Measurements from ENCODE around the gene TCEAL7.
"Not testable (repeated sequence)": the region's sequence is repeated elsewhere in the genome, so short reads cannot be mapped to it uniquely, and the experiment has no call there.

Gene TCEAL7, protein sequence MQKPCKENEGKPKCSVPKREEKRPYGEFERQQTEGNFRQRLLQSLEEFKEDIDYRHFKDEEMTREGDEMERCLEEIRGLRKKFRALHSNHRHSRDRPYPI

DNA sequence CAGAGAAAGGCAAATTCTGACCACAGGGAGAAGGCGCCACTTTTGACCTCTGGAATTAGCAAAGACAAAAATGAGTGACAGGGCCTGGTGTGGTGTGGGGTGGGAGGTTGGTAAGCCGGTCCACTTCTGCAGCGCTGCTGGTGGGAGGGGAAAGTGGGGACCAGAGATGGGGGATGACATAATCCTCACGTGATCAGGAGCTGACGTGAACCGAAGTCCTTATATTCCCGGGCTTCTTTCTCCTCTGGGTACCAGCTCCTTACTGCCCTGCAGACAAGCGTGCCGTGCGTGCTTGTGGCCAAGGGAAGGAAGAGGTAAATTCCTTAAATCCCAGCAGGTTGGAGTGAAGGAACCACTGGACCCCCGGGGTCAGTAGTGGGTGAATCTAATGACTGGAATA lies at the start of gene TCEAL7:
TSS of gene TCEAL7 (plus strand) at position 249 of the 400 bp plus-strand sequence. CDS start 1,165 bp downstream, outside the sequence.
- DNase-seq: no peak

DNA sequence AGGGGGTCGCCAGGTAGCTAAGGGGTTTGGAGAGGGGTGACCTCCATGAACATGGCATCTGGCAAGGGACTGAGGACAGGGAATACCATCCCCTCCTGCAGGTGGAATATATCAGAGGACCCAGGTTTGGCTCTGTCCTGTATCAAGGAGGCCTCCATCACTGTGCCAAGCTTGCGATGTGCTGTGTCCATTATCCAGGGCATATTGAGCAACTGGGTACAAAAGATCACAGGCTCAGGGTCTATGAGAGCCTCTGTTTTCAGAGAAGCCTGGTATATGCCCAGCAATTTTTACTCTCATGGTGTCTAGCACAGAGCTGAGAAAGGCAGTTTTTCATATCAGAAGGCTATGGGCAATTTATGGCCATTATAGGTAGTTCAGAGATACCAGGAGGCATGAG lies 36.9 kb upstream of the TCEAL7 start:
- no peak for DNase-seq

DNA sequence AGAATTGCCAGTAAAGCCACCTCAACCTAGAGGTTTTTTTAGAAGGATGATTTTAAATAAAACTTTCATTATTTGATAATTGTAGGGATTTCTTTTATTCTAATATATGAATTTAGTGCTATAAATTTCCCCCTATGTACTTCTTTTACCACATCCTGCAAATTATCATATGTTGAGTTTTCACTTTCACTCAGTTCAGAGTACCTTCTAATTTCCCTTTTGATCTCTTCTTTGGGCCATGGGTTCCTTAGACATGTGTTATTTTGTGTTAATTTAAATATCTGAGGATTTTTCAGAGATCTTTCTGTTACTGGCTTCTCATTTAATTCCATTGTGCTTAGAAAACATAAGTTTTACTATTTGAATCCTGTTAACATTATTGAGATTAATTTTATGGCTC lies 25.3 kb upstream of the TCEAL7 start:
- DNase-seq: no peak

GRCh38 chrX:103305666-103306065 lies 24.4 kb upstream of the TCEAL7 start:
- DNase-seq: not testable (repeated sequence)

DNA sequence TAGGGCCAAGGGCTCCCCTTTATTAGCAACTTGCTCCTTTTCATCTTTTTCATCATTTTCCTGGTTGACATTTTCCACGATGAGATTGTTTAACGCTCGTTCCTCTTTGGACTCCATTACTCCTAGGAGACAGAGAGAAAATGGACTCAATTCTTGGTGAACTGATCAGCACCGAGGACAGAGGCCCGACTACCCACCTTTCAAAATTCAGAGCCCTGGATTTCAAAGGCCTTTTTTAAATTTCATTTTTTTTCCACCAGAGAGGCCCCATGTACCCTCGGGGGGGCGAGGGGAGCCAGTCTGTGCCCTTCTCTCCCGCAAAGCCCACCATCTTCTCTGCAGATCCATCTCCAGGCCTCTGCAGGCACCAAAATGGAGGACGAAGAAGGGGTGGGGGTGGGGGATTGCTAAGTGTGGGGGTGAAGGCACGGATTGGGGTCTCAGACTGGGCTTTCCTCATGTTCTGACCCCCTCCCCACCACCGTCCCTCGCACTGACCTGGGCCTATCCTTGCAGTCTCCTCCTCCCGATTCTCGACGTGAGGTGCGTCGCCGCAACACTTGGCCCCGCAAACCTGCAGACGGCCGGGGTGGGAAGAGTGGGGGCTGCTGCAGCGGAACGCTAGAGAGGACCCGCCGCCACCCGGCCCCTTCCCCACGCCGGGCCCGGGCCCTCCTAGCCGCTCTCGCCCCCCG lies 20.0 kb upstream of the TCEAL7 start:
- DNase-seq: no peak

DNA sequence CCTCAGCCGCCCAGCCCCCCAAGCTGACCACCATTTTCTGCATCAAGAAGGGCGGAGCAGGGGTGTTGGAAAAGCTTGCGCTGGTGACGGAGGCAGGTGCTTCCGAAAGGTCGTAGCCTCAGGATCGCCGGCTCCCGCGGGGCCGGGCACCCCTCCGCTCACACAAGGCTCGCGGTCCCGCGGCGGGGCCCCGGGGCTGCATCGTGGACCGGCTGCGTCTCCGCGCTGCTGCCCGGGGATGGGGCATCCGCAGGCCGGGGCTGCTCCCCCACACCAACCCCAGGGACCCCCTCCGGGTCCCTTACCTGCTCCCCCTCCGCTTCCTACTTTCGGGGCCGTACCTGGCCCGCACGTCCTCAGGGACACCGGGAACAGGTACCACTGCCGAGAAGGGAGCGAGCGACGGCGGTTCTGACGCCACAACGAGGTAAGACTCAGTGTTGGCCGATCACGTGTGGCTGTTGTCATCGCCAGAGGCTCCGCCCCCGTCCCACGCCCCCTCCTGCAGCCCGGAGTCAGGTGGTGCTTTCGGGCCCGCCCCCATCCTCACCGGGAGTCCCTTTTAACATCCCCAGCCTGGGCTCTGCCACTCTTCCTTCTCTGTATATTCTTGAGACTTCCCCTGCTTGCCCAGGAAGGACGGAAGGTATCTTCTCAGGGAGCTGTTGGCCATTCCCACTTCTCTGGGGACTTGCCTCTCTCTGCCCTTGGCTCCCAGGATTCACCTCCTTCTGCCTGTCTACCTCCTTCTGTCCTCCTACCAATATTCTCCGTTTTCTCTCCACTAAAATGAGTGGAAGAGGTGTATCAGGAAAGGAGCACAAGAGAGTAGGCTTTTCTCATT lies 19.3 kb upstream of the TCEAL7 start, which contains the start of gene BEX2:
TSS of gene BEX2 (minus strand) at position 436 of the 844 bp plus-strand sequence. CDS start 1,014 bp downstream, outside the sequence.
- peak; percentile 82 to 85 for DNase-seq

DNA sequence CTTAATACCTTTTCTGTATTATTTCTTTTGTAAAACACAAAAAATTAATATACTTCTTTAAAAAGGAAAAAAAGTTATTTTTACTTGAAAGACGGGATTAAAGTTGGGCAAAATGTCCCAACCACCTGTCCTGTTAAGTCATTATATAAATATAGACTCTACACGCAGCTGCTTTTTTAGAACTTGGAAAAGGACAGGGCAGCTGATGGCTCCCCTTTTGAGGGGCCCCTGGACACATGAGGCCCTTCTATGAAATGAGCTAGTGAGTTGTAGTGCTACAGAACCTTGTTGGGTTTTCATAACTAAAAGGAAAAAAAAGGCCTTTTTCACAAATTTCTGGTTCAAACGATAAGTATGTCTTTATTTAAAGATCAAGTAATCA lies 18.6 kb upstream of the TCEAL7 start:
- DNase-seq: no peak

DNA sequence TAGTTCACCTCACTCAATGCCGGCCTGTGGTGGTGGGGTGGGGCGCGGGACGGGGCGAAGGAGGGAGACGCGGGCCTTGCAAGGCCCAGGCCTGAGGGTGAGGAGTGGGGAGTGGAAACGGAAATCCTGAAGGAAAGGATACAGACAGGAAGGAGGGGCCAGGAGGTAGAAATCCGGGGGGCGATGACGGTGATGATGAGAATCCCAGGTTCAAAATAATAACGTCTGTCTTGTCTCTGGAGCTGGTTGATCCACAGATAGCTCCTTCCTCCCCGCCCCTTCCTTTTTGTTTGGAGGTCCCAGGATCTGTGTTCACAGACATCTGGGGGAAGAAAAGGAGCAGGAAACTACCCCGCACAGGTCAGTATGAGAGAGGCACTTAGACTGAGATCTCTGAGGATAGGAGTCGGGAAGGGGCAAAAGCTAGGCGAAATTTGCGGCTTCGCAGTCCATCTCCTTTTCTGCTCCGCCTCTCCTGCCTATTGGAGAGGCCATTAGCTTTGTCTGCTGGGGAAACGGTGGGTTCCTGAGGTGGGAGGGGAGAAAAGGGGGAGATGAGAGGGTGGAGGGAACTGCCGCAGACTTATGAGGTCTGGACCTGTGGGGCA lies 746 bp downstream of the TCEAL7 start:
- DNase-seq: no peak

DNA sequence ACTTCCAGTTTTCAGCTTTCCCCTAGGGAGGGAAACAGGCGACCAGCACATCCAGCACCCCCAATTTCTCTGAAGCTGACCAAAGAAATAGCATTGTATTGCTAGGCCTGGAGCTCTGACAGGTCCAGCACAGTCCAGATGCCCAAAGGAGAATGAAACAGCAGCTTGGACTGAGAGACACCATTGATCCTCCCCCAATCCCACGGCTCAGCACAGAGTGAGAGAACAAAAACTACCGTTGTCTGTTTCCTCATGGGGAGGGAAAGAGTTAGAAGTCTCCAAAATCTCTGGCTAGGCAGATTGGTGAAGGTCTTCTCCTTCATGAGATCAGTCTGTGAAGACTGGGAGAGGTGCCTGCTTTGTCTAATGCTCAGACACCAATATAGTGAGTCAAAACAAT lies 8.6 kb downstream of the TCEAL7 start:
- DNase-seq: no peak

DNA sequence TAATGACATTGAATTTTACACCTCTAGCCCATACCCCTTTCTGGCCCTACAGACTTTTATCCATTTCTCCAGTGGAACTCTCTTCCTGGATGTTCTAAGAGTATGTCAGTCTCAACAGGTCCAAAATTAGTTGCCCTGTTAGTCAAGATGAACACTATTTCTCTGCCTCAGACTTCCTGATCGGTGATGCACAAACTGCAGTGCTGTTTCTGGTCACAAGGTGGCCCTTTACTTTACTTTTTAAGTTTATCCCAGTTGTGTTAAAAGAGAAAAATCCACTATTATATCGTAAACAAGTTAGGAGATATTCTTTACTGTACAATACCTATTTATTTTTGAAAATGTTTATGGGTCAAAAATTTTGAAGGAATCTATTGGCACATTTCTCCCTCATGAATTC lies 13.1 kb downstream of the TCEAL7 start:
- DNase-seq: peak; percentile 22 to 23

- no peak for DNase-seq
These were observed 14.6 kb downstream of the TCEAL7 start for GRCh38 chrX:103344606-103345005.

GRCh38 chrX:103347682-103348397 lies 17.8 kb downstream of the TCEAL7 start:
- DNase-seq: no peak

DNA sequence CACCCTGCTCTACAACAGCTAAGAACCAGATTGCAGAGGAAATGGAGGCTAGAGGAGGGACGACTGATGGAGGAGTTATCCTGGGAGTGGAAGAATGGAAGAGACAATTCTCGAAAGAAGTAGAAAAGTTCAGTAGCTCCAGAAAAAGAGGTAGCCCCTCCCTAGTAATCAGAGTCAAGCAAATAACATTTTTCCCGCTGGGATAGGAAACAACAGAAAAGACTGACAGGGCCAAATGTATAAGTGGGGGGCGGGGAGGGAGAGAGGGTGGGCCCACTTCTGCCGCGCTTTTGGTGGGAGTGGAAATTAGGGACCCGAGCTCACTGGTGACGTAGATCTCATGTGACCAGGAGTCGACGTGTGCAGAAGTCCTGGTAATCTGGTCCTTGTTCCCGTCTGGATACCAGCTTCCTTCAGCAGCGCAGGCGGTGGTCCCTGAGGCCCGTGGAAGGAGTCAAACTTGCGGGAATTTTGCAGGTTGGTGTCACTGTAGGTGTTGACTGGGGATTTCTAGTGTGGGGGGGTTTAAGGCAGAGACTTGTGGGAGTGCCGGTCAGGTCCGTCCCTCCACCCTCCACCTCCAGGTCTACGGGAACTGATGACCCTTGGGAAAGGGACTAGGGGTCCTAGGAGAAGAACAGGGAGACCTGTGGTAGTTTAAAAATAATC lies 26.2 kb downstream of the TCEAL7 start, which contains the start of gene TCEAL9:
TSS of gene TCEAL9 (plus strand) at position 377 of the 669 bp plus-strand sequence. CDS start 1,179 bp downstream, outside the sequence.
- DNase-seq: no peak

GRCh38 chrX:103356858-103357257 lies 26.8 kb downstream of the TCEAL7 start:
- DNase-seq: no peak

DNA sequence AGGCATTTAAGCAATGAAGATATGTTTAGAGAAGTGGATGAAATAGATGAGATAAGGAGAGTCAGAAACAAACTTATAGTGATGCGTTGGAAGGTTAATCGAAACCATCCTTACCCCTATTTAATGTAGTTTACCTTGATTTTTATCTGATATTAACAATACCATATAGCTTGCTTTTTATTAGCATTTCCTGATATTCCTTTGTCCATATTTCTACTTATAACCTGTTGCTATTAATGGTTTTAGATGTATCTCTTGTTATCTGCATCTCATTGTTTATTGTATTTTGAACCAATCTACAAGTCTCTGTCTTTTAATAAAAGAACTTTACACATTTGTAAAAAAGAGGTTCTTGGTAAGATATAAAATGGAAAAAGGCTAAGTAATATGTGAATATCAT lies 27.8 kb downstream of the TCEAL7 start:
- no peak for DNase-seq

DNA sequence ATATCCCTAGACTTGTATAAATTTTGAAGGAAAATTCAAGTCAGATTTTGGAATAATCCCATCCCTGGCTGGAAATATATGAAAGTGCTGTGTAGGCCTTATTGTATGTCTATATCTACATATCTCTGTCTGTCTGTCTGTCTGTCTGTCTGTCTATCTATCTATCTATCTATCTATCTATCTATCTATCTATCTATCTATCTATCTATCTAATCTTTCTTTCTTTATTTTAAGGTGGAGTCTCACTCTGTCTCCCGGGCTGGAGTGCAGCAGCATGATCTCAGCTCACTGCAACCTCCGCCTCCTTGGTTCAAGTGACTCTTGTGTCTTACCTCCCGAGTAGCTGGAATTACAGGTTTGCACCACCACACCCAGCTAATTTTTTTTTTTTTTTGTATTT lies 29.6 kb downstream of the TCEAL7 start:
- not testable (repeated sequence) for DNase-seq

DNA sequence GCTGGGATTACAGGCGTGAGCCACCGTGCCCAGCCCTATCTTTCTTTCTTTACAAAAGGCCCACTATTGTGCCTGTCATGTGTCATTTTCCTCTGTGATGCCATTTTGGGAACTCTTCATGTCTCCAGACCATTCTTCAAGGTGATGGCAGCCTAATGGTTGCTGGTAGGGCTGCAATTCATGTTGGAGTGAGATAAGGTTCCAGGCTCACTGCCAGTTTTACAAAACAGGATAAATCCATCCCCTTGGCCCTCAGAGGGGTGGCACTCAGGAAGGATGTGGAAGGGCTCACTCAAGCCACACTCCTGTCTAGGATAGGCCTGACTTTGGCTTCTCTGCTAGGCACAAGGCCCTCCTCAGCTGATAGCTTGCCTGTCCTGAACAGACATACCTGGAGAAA lies 30.1 kb downstream of the TCEAL7 start:
- DNase-seq: no peak

DNA sequence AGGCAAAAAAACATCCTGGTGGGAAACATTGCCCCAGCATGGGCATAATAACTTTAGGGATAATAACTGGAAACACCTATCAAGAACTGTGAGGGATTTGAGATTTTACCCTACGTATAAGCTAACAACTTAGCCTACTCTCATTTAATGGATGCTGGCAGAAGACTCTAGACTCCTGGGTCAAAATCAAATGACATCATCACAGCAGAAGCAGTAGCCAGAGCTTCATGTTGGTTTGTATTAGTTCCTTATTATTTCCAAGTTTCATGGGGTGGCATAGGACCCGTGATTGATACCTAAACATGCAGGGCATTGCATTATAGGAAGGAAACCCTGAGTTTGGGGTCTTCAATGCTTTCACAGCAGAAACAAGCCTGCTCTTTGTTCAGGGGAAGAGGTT lies 30.9 kb downstream of the TCEAL7 start:
- no peak for DNase-seq

GRCh38 chrX:103361798-103362197 lies 31.8 kb downstream of the TCEAL7 start:
- DNase-seq: no peak

DNA sequence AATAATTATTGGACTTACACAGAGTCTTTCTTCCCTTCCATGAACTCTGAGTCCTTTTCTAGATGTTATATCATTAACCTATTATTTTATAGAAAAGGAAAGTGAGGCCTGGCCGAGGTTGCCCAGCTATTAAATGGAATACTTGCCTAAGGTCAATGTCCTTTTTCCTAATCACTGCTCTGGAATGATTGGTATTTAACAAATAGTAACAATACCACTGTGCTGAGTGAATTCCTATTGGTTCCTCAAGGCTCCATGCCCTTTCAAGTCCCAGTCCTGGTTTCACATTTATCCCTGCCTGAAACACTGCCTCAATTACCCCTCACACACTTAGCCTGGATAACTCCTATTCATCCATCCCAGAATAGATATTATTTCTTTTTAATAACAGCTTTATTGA lies 32.4 kb downstream of the TCEAL7 start:
- DNase-seq: no peak

DNA sequence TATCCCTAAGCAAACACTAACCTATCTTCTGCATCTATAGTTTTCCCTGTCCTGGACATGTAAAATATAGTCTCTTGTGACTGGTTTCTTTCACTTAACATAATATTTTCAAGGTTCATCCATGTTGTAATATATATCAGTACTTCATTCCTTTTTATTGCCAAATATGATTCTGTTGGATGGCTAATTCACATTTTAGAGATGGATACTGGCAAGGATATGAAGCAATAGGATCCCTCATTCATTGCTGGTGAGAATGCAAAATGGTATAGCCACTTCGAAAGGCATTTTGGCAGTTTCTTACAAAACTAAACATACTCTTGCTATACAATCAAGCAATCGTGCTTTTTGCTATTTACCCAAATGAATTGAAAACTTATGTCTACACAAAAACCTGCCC lies 33.0 kb downstream of the TCEAL7 start:
- no peak for DNase-seq

GRCh38 chrX:103367502-103367901 lies 37.5 kb downstream of the TCEAL7 start:
- DNase-seq: no peak
